CD4-positive, alpha-beta memory T cell (primary cell): ENCODE results near the gene ACTG2. TPM values are rescaled to one million over a fixed set of nuclear protein-coding genes. Genes with fewer than 3 reads are reported as not detected.

Experiments
- CTCF ChIA-PET: fragments of 350-600 bp; sonication (Branson Sonifier 250); formaldehyde crosslinking; loops from one replicate; lab custom pipeline; 2021; ENCODE audit warnings: inconsistent platforms; ENCODE audit not compliant: partially characterized antibody; lab: Charles Lee
- POLR2A ChIA-PET: fragments of 350-600 bp; sonication (Branson Sonifier 250); formaldehyde crosslinking; loops from one replicate; lab custom pipeline; 2021; ENCODE audit not compliant: partially characterized antibody; lab: Charles Lee
- DNase-seq, 5 donors: peaks; one replicate each; pipeline versions ENCODE4 v3.0.0 to v3.0.0-alpha.2; 2020 to 2022; ENCODE audit warnings: mixed read lengths in 1 of 5
- H3K27ac ChIP-seq: one replicate; pipeline ENCODE4 v1.7.0; 2013; ENCODE audit warnings: low read depth, low read length
- H3K27me3 ChIP-seq: 2 replicates; pipeline ENCODE4 v1.7.0; 2013; ENCODE audit warnings: mild to moderate bottlenecking, low read length, moderate library complexity; ENCODE audit not compliant: insufficient read depth
- H3K36me3 ChIP-seq: 2 replicates; pipeline ENCODE4 v1.7.0; 2013; ENCODE audit warnings: mild to moderate bottlenecking, low read length, moderate library complexity; ENCODE audit not compliant: insufficient read depth
- H3K4me1 ChIP-seq: 2 replicates; pipeline ENCODE4 v1.7.0; 2013; ENCODE audit warnings: mild to moderate bottlenecking, low read length, moderate library complexity; ENCODE audit not compliant: insufficient read depth
- H3K4me3 ChIP-seq, 2 donors: one replicate each; pipeline ENCODE4 v1.7.0; 2013; ENCODE audit warnings: low read length in 2 of 2, mild to moderate bottlenecking in 1 of 2
- H3K9me3 ChIP-seq, 2 donors: one replicate each; pipeline ENCODE4 v1.7.0; 2013; ENCODE audit warnings: low read length in 2 of 2, control low read depth in 1 of 2; ENCODE audit not compliant: control insufficient read depth in 1 of 2
- H3K27ac Mint-ChIP-seq, 7 donors: one replicate each; pipeline ENCODE4 v1.8.0; 2020 to 2021; ENCODE audit warnings: mixed read lengths in 7 of 7, mild to moderate bottlenecking in 6 of 7, inconsistent platforms in 3 of 7, moderate library complexity in 3 of 7
- H3K27me3 Mint-ChIP-seq, 2 donors: one replicate each; pipeline ENCODE4 v1.8.0; 2020 to 2021; ENCODE audit warnings: mixed read lengths in 2 of 2
- H3K36me3 Mint-ChIP-seq, 2 donors: one replicate each; pipeline ENCODE4 v1.8.0; 2020 to 2021; ENCODE audit warnings: mixed read lengths in 2 of 2, inconsistent platforms in 1 of 2, mild to moderate bottlenecking in 1 of 2
- H3K4me1 Mint-ChIP-seq, 4 donors: one replicate each; pipeline ENCODE4 v1.8.0; 2020 to 2021; ENCODE audit warnings: mixed read lengths in 4 of 4, mild to moderate bottlenecking in 1 of 4
- H3K4me3 Mint-ChIP-seq, 8 donors: one replicate each; pipeline ENCODE4 v1.8.0; 2020 to 2021; ENCODE audit warnings: mixed read lengths in 8 of 8, mild to moderate bottlenecking in 7 of 8, moderate library complexity in 6 of 8, inconsistent platforms in 3 of 8
- H3K9me3 Mint-ChIP-seq, 8 donors: one replicate each; pipeline ENCODE4 v1.8.0; 2020 to 2021; ENCODE audit warnings: mixed read lengths in 8 of 8, mild to moderate bottlenecking in 5 of 8, inconsistent platforms in 3 of 8, moderate library complexity in 1 of 8
- intact Hi-C: fragments of 100-400 bp; cut with micrococcal nuclease; formaldehyde crosslinking; loops from one replicate; pipeline ENCODE4 v1.15.1; 2023
- polyA plus RNA-seq, 2 donors: library from polyadenylated mRNA; unstranded; fragments of 300-500 nt; fragmentation: Illumina TruSeq; gene quantifications; one replicate each; pipeline ENCODE4 v1.2.3, GENCODE V29; 2021
- total RNA-seq, 2 experiments: library from RNA; stranded (reverse); gene quantifications; one replicate each; pipeline ENCODE4 v1.2.3, GENCODE V29; 2021

ACTG2 gene
- total and polyA plus RNA-seq, 4 experiments from 2014 or later, result not detected

GRCh38 chr2:73915437-73915993 is 22.7 kb downstream of the ACTG2 start:
- DNase-seq, result no peak
- H3K27me3 Mint-ChIP-seq, result no peaks in the 10 kb centered on the region
- no peaks in the 10 kb centered on the region for H3K9me3 ChIP-seq
- intact Hi-C loops, result no loop called here
- H3K4me1 ChIP-seq, result no peaks in the 10 kb centered on the region
- H3K36me3 ChIP-seq, result no peaks in the 10 kb centered on the region
- no peaks in the 10 kb centered on the region for H3K9me3 Mint-ChIP-seq
- H3K27me3 ChIP-seq, result no peaks in the 10 kb centered on the region
- no peaks in the 10 kb centered on the region for H3K4me1 Mint-ChIP-seq
- POLR2A ChIA-PET, result no interaction called here
- H3K4me3 Mint-ChIP-seq, result no peak overlapping the region
- CTCF ChIA-PET, result no interaction called here
- H3K27ac ChIP-seq, result no peak overlapping the region
- H3K4me3 ChIP-seq, result no peak overlapping the region
- H3K36me3 Mint-ChIP-seq, result no peaks in the 10 kb centered on the region
- H3K27ac Mint-ChIP-seq, result no peak overlapping the region

- intact Hi-C loops, result no loop called here
- no peaks in the 10 kb centered on the region for H3K9me3 Mint-ChIP-seq
- H3K4me3 ChIP-seq, result no peak overlapping the region
- H3K27ac ChIP-seq, result no peak overlapping the region
- no peaks in the 10 kb centered on the region for H3K36me3 ChIP-seq
- H3K4me1 Mint-ChIP-seq, result no peaks in the 10 kb centered on the region
- no peak for DNase-seq
- CTCF ChIA-PET, result no interaction called here
- H3K27me3 ChIP-seq, result no peaks in the 10 kb centered on the region
- no peak overlapping the region for H3K27ac Mint-ChIP-seq
- H3K27me3 Mint-ChIP-seq, result no peaks in the 10 kb centered on the region
- no peaks in the 10 kb centered on the region for H3K36me3 Mint-ChIP-seq
- H3K4me1 ChIP-seq, result no peaks in the 10 kb centered on the region
- H3K4me3 Mint-ChIP-seq, result no peak overlapping the region
- POLR2A ChIA-PET, result no interaction called here
- H3K9me3 ChIP-seq, result no peaks in the 10 kb centered on the region
Observed at GRCh38 chr2:73916666-73917065, 23.9 kb downstream of the ACTG2 start.

GRCh38 chr2:73917296-73917695 is 24.5 kb downstream of the ACTG2 start:
- Mint-ChIP-seq H3K27ac (no peak overlapping the region), H3K36me3 (no peaks in the 10 kb centered on the region), H3K9me3 (no peaks in the 10 kb centered on the region), H3K27me3 (no peaks in the 10 kb centered on the region), H3K4me3 (no peak overlapping the region), H3K4me1 (no peaks in the 10 kb centered on the region)
- intact Hi-C loops, result no loop called here
- Histone ChIP-seq H3K27ac (no peak overlapping the region), H3K4me1 (no peaks in the 10 kb centered on the region), H3K9me3 (no peaks in the 10 kb centered on the region), H3K36me3 (no peaks in the 10 kb centered on the region), H3K27me3 (no peaks in the 10 kb centered on the region), H3K4me3 (no peak overlapping the region)
- CTCF ChIA-PET, result no interaction called here
- no peak for DNase-seq
- POLR2A ChIA-PET, result no interaction called here

- no peaks in the 10 kb centered on the region for H3K27me3 Mint-ChIP-seq
- ChIA-PET CTCF (no interaction called here), POLR2A (no interaction called here)
- no peak overlapping the region for H3K4me3 Mint-ChIP-seq
- Histone ChIP-seq H3K4me3 (no peak overlapping the region), H3K36me3 (no peaks in the 10 kb centered on the region), H3K27me3 (no peaks in the 10 kb centered on the region), H3K4me1 (no peaks in the 10 kb centered on the region), H3K27ac (no peak overlapping the region), H3K9me3 (no peaks in the 10 kb centered on the region)
- H3K9me3 Mint-ChIP-seq, result no peaks in the 10 kb centered on the region
- intact Hi-C loops, result no loop called here
- no peaks in the 10 kb centered on the region for H3K36me3 Mint-ChIP-seq
- DNase-seq, result no peak
- H3K27ac Mint-ChIP-seq, result no peak overlapping the region
- H3K4me1 Mint-ChIP-seq, result no peaks in the 10 kb centered on the region
Observed at GRCh38 chr2:73917696-73918207, 24.9 kb downstream of the ACTG2 start.

- no peaks in the 10 kb centered on the region for H3K27me3 ChIP-seq
- intact Hi-C loops, result no loop called here
- ChIA-PET POLR2A (no interaction called here), CTCF (no interaction called here)
- H3K4me3 ChIP-seq, result no peak overlapping the region
- Mint-ChIP-seq H3K4me3 (no peak overlapping the region), H3K36me3 (no peaks in the 10 kb centered on the region), H3K27ac (no peak overlapping the region), H3K27me3 (no peaks in the 10 kb centered on the region), H3K4me1 (no peaks in the 10 kb centered on the region), H3K9me3 (no peaks in the 10 kb centered on the region)
- H3K4me1 ChIP-seq, result no peaks in the 10 kb centered on the region
- no peaks in the 10 kb centered on the region for H3K9me3 ChIP-seq
- H3K36me3 ChIP-seq, result no peaks in the 10 kb centered on the region
- no peak overlapping the region for H3K27ac ChIP-seq
- DNase-seq, result no peak
Observed at GRCh38 chr2:73918856-73919255, 26.0 kb downstream of the ACTG2 start.

GRCh38 chr2:73919596-73920228 is 26.9 kb downstream of the ACTG2 start:
- Mint-ChIP-seq H3K36me3 (no peaks in the 10 kb centered on the region), H3K4me3 (no peak overlapping the region), H3K27me3 (no peaks in the 10 kb centered on the region), H3K4me1 (no peaks in the 10 kb centered on the region), H3K27ac (no peak overlapping the region), H3K9me3 (no peaks in the 10 kb centered on the region)
- H3K4me1 ChIP-seq, result no peaks in the 10 kb centered on the region
- POLR2A ChIA-PET, result no interaction called here
- H3K27me3 ChIP-seq, result no peaks in the 10 kb centered on the region
- CTCF ChIA-PET, result no interaction called here
- no peaks in the 10 kb centered on the region for H3K36me3 ChIP-seq
- no peak overlapping the region for H3K27ac ChIP-seq
- DNase-seq, result no peak
- H3K9me3 ChIP-seq, result no peaks in the 10 kb centered on the region
- H3K4me3 ChIP-seq, result no peak overlapping the region
- intact Hi-C loops, result loop anchor here (10.0 kb wide), 1 partner anchor 535 kb away; the partner anchor contains the start of genes INO80B and WBP1

GRCh38 chr2:73920577-73921545 is 28.1 kb downstream of the ACTG2 start:
- H3K36me3 ChIP-seq, result no peaks in the 10 kb centered on the region
- H3K27me3 Mint-ChIP-seq, result no peaks in the 10 kb centered on the region
- H3K9me3 Mint-ChIP-seq, result no peaks in the 10 kb centered on the region
- peak overlapping the region in 3 of 7 donors; percentile 37 to 74 (median 51) for H3K27ac Mint-ChIP-seq
- no peaks in the 10 kb centered on the region for H3K36me3 Mint-ChIP-seq
- intact Hi-C loops, result loop anchor here (10.0 kb wide), 1 partner anchor 534 kb away; the partner anchor contains the start of genes INO80B and WBP1
- ChIA-PET CTCF (interaction anchor here (1.0 to 1.6 kb wide), 5 partner anchors 9 to 226 kb away, joined by 3 to 7 read pairs (median 4); no protein-coding TSS in a partner anchor), POLR2A (interaction anchor here (1.1 kb wide), 1 partner anchor 9 kb away, joined by 3 read pairs; no protein-coding TSS in a partner anchor)
- no peak overlapping the region for H3K4me3 Mint-ChIP-seq
- no peaks in the 10 kb centered on the region for H3K27me3 ChIP-seq
- no peak overlapping the region for H3K4me3 ChIP-seq
- DNase-seq, result peak in 2 of 5 donors; percentile 22 to 25
- H3K27ac ChIP-seq, result no peak overlapping the region
- H3K4me1 Mint-ChIP-seq, result peaks cover 0 to under 1% (median under 1%) of the 10 kb centered on the region in 4 donors
- peaks cover 2% of the 10 kb centered on the region for H3K4me1 ChIP-seq
- no peaks in the 10 kb centered on the region for H3K9me3 ChIP-seq
